Esophagus squamous epithelium (tissue), 5 donors: ENCODE data around the gene PKD2L1. TPM values are rescaled to one million over a fixed set of nuclear protein-coding genes. Genes with fewer than 3 reads are reported as not detected.

Source experiments
- DNase-seq: peaks from one replicate; lab custom pipeline; 2025; lab: John Stamatoyannopoulos, UW
- H3K27ac ChIP-seq, 4 donors: fragments of 200-600 bp; sonication (generic); one replicate each; pipeline ENCODE4 v1.5.1; 2016 to 2019; ENCODE audit warnings: mild to moderate bottlenecking in 1 of 4
- H3K27me3 ChIP-seq, 4 donors: fragments of 200-600 bp; sonication (generic); 1 replicate in 3 of 4; 2 replicates in 1 of 4; pipeline versions ENCODE4 v1.5.1 to v1.6.0; 2017 to 2021; ENCODE audit warnings: antibody characterized with exemption in 1 of 4
- H3K36me3 ChIP-seq, 3 donors: fragments of 200-600 bp; sonication (generic); one replicate each; pipeline ENCODE4 v1.5.1; 2016 to 2019
- H3K4me1 ChIP-seq, 3 donors: fragments of 200-600 bp; sonication (generic); one replicate each; pipeline ENCODE4 v1.5.1; 2017 to 2019
- H3K4me3 ChIP-seq, 4 donors: fragments of 200-600 bp; sonication (generic); 1 replicate in 3 of 4; 2 replicates in 1 of 4; pipeline ENCODE4 v1.5.1; 2016 to 2019; ENCODE audit warnings: mild to moderate bottlenecking in 2 of 4, moderate library complexity in 1 of 4
- H3K9me3 ChIP-seq, 3 donors: fragments of 200-600 bp; sonication (generic); one replicate each; pipeline ENCODE4 v1.5.1; 2016 to 2019
- POLR2A ChIP-seq, 4 donors: fragments of 450-650 bp; IDR thresholded peaks; one replicate each; pipeline ENCODE4 v1.6.1; 2017; ENCODE audit warnings: antibody characterized with exemption in 4 of 4, mild to moderate bottlenecking in 4 of 4, moderate library complexity in 3 of 4
- WGBS, 2 donors: methylation state at CpG; one replicate each; pipeline ENCODE4 v1.1.5; 2018; 5-methylcytosine and 5-hydroxymethylcytosine counted together
- intact Hi-C: fragments of 100-400 bp; cut with DNase I; formaldehyde crosslinking; loops from one replicate; pipeline ENCODE4 v1.15.0; 2022
- total RNA-seq, 4 donors: library from RNA; depleted of rRNA; stranded (reverse); fragments of >200 nt; gene quantifications; one replicate each; pipeline ENCODE4 v1.1.0, GENCODE V29; 2016
- TF ChIP-seq, protein P1 (sequence below), 6 experiments: fragments of 450-650 bp in 4 of 6; fragments of 200-600 bp in 2 of 6; sonication (generic) in 2 of 6; IDR thresholded peaks; one replicate each; pipeline ENCODE4 v1.5.1; 2016 to 2019; ENCODE audit warnings: antibody characterized with exemption in 6 of 6, mild to moderate bottlenecking in 4 of 6, moderate library complexity in 4 of 6
- donor health status: DM: yes; HTN: yes; CAD: no.

The PKD2L1 gene
- total RNA-seq, 4 donors from 2014 or later = not detected

DNA sequence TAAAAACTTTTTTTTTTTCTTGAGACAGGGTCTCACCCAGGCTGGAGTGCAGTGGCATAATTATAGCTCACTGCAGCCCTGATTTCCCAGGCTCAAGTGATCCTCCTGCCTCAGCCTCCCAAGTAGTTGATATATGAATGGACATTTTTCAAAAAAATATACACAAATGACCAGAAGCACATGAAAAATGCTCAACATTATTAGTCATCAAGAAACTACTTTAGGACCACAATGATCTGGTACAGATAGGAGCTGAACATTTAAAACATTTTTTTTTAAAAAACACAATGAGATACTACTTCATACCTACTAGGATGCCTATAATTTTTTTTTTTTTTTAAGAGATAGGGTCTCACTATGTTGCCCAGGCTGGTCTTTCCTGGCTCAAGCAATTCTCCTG lies 38.7 kb upstream of the PKD2L1 start:
- no peak for DNase-seq
- H3K36me3 ChIP-seq = no peaks in the 10 kb centered on the region
- H3K4me1 ChIP-seq = peaks cover 27 to 65% (median 38%) of the 10 kb centered on the region in 3 donors
- no peaks in the 10 kb centered on the region for H3K9me3 ChIP-seq
- H3K27ac ChIP-seq = no peak overlapping the region
- H3K4me3 ChIP-seq = no peak overlapping the region
- intact Hi-C loops = no loop called here
- H3K27me3 ChIP-seq = no peaks in the 10 kb centered on the region
- no peak for TF ChIP-seq POLR2A (IDR thresholded peaks at IDR 0.05)
- TF ChIP-seq, protein P1, sequence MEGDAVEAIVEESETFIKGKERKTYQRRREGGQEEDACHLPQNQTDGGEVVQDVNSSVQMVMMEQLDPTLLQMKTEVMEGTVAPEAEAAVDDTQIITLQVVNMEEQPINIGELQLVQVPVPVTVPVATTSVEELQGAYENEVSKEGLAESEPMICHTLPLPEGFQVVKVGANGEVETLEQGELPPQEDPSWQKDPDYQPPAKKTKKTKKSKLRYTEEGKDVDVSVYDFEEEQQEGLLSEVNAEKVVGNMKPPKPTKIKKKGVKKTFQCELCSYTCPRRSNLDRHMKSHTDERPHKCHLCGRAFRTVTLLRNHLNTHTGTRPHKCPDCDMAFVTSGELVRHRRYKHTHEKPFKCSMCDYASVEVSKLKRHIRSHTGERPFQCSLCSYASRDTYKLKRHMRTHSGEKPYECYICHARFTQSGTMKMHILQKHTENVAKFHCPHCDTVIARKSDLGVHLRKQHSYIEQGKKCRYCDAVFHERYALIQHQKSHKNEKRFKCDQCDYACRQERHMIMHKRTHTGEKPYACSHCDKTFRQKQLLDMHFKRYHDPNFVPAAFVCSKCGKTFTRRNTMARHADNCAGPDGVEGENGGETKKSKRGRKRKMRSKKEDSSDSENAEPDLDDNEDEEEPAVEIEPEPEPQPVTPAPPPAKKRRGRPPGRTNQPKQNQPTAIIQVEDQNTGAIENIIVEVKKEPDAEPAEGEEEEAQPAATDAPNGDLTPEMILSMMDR (IDR thresholded peaks at IDR 0.05) = no peak

DNA sequence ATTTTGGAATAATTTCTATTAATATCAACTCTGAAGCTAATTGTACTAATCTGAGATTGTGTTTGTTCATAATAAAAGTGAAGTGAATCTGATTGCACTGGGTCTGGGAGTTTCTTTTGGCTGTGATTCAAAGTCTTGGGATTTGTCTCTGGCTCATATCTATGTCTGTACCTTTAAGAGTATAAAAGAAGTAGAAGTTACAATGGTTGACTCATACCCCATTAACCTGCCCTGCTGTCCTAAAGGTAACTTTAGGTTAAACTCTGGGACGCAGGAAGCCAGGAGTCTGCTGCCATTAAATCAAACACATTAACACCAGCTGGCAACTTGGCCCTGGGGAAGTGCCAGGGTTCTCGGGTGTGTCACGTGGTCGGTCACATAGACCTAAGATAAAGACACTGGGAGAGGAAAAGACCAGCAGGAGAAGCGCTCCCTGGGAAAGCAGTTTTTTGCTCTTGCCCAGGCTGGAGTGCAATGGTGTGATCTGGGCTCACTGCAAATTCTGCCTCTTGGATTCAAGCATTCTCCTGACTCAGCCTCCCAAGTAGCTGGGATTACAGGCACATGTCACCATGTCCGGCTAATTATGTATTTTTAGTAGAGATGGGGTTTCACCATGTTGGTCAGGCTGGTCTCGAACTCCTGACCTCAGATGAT lies 34.8 kb upstream of the PKD2L1 start:
- H3K4me1 ChIP-seq = peaks cover 6 to 51% (median 10%) of the 10 kb centered on the region in 3 donors
- peak overlapping the region in 1 of 4 donors; percentile 3 for H3K4me3 ChIP-seq
- no peak for TF ChIP-seq POLR2A (IDR thresholded peaks at IDR 0.05)
- TF ChIP-seq, protein P1 (IDR thresholded peaks at IDR 0.05) = no peak
- peaks cover 0 to 31% (median 0%) of the 10 kb centered on the region in 3 donors for H3K36me3 ChIP-seq
- WGBS, 2 donors = 19 to 51% methylated on average over 5 to 6 of the region's 7 CpGs
- no peaks in the 10 kb centered on the region for H3K27me3 ChIP-seq
- intact Hi-C loops = no loop called here
- H3K27ac ChIP-seq = peak overlapping the region in 3 of 4 donors; percentile 67 to 71 (median 71)
- no peaks in the 10 kb centered on the region for H3K9me3 ChIP-seq
- DNase-seq = no peak

- H3K4me1 ChIP-seq = peaks cover 6 to 55% (median 10%) of the 10 kb centered on the region in 3 donors
- intact Hi-C loops = no loop called here
- peaks cover 0 to 37% (median 0%) of the 10 kb centered on the region in 3 donors for H3K36me3 ChIP-seq
- H3K27me3 ChIP-seq = no peaks in the 10 kb centered on the region
- no peak for DNase-seq
- peak overlapping the region in 2 of 4 donors; percentile 61 to 71 for H3K27ac ChIP-seq
- TF ChIP-seq POLR2A (IDR thresholded peaks at IDR 0.05) = no peak
- TF ChIP-seq, protein P1 (IDR thresholded peaks at IDR 0.05) = no peak
- 81 to 89% methylated on average over 3 of the region's 3 CpGs for WGBS, 2 donors
- H3K9me3 ChIP-seq = no peaks in the 10 kb centered on the region
- no peak overlapping the region for H3K4me3 ChIP-seq
These were observed 34.1 kb upstream of the PKD2L1 start for GRCh38 chr10:100364175-100364574.

GRCh38 chr10:100362570-100363496 lies 32.8 kb upstream of the PKD2L1 start:
- Histone ChIP-seq H3K27me3 (no peaks in the 10 kb centered on the region), H3K4me3 (no peak overlapping the region), H3K4me1 (peaks cover 6 to 61% (median 10%) of the 10 kb centered on the region in 3 donors), H3K36me3 (peaks cover 0 to 42% (median 0%) of the 10 kb centered on the region in 3 donors), H3K27ac (peak overlapping the region in 2 of 4 donors; percentile 33 to 59), H3K9me3 (no peaks in the 10 kb centered on the region)
- TF ChIP-seq POLR2A (IDR thresholded peaks at IDR 0.05) = no peak
- TF ChIP-seq, protein P1 (IDR thresholded peaks at IDR 0.05) = no peak
- intact Hi-C loops = no loop called here
- no peak for DNase-seq
- WGBS, 2 donors = 79 to 83% methylated on average over 2 to 5 of the region's 6 CpGs

GRCh38 chr10:100360234-100360633 lies 30.2 kb upstream of the PKD2L1 start:
- Histone ChIP-seq H3K9me3 (no peaks in the 10 kb centered on the region), H3K27ac (no peak overlapping the region), H3K27me3 (no peaks in the 10 kb centered on the region), H3K36me3 (peaks cover 0 to 68% (median 0%) of the 10 kb centered on the region in 3 donors), H3K4me1 (peaks cover 4 to 47% (median 10%) of the 10 kb centered on the region in 3 donors), H3K4me3 (no peak overlapping the region)
- TF ChIP-seq, protein P1 (IDR thresholded peaks at IDR 0.05) = no peak
- no peak for TF ChIP-seq POLR2A (IDR thresholded peaks at IDR 0.05)
- no peak for DNase-seq
- intact Hi-C loops = no loop called here
- 68 to 84% methylated on average over 5 of the region's 6 CpGs for WGBS, 2 donors
